T follicular helper cell (primary cell): ENCODE results near the gene S100A14.

Experiments used
- DNase-seq: peaks from one replicate; pipeline ENCODE4 v3.0.0-alpha.2; 2020; ENCODE audit warnings: low read depth

The S100A14 gene

DNA sequence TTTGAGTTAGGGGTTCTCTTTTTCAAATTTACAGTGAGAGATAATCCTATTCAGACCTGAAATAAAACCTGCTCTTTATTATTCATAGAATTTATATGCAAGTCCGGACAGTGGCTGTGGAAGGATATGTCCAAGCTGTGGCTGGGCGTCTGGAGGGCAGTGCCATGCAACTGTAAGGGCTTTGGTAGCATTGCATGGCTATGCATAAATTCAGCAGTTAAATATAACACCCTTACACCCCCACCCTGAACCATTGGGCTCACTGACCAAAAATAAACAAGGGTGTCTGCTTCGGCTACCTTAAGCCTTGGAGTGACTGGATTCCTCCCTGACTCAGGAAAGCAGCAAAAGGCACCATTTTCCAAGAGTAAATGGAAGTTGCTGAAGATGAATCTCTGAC is 23.2 kb upstream of the S100A14 start:
- no peak for DNase-seq

DNA sequence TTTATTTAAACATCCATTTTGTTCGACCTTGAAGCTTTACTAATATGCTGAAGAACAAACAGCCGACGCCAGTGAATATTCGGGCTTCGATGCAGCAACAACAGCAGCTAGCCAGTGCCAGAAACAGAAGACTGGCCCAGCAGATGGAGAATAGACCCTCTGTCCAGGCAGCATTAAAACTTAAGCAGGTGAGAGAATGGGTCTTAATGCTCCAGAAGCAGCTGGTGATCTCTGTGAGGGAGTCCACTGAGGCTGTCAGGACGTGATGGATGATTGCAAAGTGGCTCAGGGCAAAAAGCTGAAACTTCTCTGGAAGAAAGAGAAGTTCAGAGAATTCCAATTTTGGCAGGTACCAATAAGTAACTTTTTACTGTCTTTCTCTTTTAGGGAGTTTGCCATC is 22.1 kb upstream of the S100A14 start:
- no peak for DNase-seq

DNA sequence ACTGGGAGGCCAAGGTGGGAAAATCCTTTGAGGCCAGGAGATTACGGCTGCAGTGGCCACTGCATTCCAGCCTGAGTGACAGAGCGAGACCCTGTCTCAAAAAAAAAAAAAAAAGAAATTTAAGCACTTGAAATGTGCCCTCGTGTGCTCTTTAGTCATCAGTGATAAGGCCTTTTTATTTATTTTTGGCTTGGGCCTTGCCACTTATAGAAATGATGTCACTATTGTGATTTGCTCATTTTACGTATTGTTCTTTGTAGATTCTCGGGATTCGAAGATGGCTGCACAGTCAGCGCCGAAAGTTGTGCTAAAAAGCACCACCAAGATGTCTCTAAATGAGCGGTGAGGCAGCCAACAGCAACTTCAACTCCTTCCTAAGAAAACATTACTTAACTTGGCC is 20.2 kb upstream of the S100A14 start:
- DNase-seq, result no peak

DNA sequence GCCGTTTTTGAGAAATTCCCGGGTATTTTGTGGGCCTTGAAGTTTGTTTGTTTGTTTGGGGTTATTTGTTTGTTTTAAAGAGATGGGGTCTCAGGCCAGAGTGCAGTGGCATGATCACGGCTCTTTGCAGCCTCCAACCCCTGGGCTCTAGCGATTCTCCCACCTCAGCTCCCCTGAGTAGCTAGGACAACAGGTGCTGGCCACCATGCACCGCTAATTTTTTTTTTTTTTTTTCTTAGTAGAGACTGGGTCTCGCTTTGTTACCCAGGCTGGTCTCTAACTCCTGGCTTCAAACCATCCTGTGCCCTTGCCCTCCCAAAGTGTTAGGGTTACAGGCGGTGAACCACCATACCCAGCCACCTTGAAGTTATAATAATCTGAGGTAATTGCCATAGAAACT is 19.7 kb upstream of the S100A14 start:
- DNase-seq, result no peak

DNA sequence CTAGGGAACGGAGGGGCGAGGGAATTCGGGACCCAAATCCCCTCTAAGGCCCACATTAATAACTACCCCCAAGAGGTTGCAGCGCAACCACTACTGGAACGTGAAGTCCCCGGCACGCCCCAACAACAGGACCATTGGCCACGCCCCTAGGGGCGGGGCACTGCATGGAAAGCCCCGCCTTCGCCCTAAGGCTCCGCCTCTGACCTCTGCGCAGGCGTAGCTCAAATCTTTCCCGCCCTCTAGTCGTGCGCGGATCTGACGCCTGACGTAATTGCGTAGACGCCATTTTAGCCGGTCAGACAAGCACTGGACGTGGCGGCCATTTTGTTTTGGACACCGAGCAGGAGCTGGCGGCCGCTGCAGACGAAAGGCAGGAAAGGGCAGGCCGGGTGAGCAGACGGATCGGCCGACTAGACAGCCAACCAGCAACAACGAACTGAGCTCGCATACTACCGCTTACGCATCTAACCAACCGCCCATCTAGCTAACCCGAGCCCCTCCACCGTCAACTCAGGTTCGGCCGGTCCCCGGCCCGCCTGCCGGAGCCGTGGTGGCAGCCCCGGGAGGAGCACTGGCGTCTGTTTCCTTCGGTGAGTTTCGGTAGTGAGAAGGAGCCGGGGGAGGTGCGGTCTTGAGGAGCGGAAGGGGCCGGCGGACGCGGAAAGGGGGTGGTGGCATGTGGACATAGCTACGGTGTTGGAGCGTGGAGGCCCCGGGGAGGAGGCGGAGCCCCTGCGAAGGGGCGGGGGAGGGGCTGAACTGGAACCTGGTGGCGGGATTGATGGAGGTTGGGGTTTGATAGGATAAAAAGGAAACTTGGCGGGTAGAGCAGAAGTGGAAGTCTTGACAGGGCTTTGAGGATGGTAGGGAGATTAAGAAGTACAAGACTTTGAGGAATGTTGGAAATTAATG is 17.9 kb upstream of the S100A14 start, which contains the start of gene CHTOP:
Gene CHTOP (plus strand): TSS at position 313 of the 912 bp plus-strand sequence. CDS start 2,523 bp downstream, outside the sequence.
- peak; percentile 93 for DNase-seq

DNA sequence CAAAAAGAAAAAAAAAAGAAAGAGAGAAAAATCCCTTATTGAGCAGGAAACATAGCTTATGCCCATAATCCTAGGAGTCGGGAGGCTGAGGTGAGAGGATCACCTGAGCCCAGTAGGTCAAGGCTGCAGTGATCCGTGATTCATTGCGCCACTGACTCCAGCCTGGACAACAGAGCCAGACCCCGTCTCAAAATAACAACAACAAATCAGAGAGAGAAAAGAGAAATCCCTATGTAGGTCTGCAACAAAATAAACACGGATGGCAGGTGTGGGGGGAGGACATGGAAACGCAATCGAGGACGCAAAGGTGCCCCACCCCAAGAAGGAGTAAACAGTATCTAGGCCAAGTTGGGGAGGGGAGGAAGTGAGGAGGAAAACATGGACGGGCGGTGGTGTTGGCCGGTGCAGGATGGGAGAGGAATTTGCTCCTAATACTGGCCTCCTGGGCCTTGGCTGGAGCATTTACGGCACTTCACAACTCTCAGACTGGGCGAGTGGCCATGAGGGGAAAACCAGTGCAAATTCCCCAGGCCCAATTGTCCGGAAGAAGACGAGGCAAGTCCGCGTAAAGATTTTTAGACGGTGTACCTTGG is 17.1 kb upstream of the S100A14 start:
- DNase-seq, result no peak

DNA sequence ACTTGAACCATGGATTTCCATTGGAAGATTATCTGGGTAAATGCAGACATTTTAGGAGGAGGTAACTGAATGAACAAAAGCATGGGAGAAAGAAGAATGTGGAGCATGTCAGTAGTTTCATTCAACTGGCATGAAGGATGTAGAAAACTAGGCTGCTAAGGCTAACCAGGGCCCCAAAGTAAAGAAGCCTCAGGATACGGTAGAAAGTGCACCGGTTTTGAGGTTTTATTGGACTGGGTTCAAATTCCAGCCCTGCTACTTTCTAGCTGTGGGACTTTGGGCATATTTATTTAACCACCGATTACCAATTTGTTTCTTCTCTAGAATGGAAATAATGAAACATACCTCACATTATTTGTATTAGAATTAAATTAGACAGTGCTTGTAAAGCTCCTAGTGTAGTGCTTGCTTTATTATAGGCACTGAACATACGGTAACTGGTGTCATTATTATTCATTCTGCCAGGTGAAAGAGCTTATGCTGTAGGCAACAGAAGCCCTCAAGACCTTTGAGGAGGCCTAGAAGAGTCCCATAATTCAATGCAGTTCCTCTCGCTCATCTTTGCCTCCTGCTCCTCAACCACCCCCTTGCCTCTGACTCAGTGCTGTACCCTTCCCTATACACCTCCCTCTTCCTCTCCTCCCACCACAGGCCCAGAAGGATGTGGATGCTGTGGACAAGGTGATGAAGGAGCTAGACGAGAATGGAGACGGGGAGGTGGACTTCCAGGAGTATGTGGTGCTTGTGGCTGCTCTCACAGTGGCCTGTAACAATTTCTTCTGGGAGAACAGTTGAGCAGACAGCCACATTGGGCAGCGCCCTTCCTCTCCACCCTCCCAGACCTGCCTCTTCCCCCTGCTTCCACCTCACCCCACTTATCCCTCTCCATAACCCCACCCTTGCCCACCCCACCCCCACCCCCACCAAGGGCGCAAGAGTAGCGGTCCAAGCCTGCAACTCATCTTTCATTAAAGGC is 15.2 kb upstream of the S100A14 start:
- DNase-seq, result no peak

DNA sequence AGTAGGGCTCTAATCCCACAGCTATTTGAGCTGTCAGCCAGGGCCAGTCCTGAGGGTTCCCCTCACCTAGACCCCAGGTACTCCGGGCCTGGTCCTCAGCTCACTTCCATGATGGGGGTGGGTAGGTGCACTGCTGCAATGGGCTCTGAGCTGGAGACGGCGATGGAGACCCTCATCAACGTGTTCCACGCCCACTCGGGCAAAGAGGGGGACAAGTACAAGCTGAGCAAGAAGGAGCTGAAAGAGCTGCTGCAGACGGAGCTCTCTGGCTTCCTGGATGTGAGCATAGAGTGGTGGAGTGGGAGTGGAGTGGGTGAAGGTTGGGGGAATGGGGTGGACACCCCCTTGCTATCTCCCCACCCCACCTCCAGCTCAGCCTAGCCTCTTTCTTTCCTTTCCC is 14.3 kb upstream of the S100A14 start:
- no peak for DNase-seq

DNA sequence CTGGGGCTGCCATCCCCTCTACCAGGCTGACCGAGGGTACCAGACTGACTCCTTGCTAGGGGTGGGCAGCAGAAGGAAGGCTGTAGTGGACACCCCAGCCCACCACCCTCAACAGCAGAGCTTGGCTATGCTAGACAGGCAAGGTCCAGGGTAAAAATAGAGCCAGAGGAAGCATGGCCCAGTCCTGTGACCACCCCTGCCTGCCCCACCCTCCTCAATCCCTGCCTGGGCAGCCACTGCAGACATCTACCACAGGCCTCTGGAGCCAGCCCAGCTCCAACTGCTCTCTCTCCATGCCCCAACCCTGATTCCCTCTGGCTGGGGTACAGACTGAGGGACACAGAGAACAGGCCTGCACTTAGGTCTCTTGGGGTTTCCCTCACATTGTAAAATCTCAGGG is 13.8 kb upstream of the S100A14 start:
- DNase-seq, result no peak

DNA sequence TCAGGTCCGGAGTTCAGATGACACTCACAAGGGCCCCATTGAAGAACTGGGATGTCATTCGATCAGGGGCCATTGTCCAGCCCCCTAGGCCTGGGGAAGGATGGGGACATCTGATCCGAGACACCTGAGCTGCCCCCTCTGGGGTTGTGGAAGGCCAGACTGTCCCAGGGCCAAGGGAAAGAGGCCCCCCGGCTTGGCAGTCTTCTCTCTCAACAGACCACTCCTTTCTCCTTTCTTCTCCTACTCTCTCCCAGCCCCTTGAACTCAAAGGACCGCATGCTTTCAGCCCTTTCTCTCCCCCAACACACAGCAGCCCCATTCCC is 13.2 kb upstream of the S100A14 start:
- DNase-seq, result no peak

DNA sequence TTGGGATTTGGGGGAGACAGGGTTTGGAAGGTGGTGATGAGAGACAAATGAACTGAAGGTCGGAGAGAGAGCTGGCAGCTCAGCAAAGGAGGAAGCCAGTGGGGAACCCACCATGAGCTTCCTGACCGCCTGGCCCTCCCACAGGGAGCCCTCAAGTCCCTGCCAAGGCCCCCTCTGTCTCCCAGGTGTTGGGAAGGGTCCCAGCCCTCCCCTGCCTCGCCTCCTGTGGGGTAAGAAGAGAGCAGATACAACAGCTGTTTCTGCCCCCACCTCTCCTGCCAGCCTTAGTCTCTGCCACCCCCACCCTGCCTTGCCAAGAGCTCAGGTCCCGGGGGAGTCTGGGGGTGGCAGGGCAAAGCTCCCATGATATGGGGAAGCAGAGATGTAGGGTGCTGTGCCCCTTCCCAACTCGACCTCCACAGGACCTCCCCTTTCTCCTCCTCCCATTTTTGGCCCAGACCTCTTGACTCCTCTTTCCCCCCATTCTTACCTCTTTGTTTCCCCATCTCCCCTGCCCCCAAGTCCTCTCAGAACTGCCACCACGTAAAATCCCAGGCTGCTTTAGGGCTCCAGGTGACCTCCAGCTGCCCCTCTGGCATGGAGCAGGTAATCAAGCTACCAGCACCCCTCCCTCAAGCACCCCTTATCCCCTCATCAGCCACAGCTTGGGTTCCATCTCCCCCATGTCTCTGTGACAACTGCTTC is 12.7 kb upstream of the S100A14 start:
- DNase-seq, result no peak

DNA sequence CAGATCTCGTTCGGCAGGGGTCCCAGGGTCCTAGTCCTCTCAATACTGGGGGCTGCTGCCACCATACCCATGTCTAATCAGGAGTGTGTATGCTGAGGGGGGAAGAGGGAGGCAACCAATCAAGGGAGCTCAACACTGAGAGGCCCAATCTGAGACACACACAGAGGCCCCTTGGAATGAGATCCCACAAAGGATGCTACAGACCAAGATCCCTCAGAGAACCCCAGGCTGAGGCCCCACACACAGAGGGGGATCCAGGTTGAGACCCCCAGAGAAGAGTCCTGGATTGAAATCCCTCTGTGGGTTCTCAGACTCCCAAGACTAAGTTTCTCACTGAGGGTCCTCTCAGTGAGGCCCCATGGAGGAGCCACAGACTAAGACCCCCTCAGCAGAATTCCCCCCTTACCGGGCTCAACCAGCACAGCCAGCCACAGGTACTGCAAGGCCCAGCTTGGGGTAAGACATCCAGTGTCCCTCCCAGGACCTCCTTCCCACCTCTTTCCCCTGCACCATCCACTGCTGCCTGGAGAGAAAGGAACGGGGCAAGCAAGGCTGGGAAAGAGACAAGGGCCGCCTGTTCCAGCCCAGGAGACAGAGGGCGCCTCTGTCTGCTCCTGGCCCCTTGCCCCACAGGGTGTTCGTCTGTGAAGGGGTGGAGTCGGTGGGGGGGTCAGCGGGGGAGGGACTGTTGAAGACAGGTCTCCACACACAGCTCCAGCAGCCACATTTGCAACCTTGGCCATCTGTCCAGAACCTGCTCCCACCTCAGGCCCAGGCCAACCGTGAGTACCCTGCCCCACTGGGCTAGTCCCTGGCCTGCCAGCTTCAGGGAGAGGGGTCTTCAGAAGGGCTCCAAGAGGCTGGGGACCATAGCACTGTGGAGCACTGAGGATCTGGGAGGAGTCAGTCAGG is 11.8 kb upstream of the S100A14 start, which contains the start of gene S100A1:
Gene S100A1 (plus strand): TSS at position 720 of the 912 bp plus-strand sequence. CDS start 2,088 bp downstream, outside the sequence.
- DNase-seq, result no peak

DNA sequence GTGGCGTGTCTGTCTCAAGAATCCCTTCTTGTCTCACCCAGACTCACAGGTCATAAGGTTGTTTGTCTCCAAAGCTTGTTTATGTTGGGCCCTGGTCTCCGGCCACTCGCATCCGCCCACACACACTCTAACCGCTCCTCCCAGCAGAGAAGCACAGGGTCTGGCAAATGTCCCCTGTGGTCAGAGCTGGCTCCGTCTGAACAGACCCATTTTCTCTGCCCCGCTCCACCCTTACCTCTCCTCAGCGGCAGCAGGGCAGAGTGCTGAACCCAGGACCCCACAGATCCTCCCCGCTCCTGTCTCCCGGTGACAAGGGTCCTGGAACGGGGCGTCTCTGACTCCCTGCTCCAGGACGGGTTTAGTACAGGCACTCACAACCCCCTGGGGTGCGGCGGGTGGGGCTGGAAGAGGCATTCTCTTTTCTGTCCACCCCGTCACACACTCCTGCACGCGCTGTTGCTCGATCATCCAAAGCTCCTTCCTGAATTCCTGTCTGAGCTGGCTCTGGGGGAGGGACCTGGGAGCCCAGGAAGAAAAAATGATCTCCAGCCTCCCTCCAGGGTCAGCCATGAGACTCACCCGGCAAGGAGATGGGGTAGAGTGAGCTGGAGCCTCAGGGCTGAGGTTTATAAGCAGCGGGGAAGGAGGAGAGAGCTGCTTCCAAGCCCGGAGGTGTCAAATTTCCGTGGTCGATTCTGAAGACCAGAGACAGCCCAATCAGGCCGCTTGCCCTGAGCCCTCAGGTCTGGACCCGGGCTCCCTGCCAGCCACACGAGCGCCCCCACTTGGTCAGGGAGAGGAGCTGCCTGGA is 11.0 kb upstream of the S100A14 start, which contains the start of gene S100A13:
Gene S100A13 (minus strand): TSS at position 602 of the 811 bp plus-strand sequence. CDS start 1,033 bp downstream, outside the sequence.
- DNase-seq, result no peak

DNA sequence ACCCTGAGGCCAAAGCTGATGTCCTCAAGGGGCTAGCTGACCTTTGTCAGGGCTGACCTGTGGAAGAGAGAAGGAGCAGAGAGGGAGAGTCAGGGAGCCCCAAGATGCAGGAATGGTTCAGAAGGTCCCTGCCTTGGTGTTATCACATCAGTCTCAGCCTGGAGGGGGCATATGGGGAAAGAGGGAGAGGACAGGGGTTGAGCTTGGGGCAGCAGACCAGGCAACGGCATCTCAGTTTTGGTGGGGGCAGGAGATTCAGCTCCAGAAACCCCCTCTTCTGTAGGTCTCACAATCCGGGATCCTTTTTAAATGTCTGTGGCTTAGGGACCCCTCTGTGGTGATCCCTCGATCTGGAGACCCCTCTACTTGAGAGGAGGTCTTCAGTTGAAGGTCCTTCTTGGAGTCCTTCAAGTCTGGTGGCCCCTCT is 10.4 kb upstream of the S100A14 start:
- no peak for DNase-seq

DNA sequence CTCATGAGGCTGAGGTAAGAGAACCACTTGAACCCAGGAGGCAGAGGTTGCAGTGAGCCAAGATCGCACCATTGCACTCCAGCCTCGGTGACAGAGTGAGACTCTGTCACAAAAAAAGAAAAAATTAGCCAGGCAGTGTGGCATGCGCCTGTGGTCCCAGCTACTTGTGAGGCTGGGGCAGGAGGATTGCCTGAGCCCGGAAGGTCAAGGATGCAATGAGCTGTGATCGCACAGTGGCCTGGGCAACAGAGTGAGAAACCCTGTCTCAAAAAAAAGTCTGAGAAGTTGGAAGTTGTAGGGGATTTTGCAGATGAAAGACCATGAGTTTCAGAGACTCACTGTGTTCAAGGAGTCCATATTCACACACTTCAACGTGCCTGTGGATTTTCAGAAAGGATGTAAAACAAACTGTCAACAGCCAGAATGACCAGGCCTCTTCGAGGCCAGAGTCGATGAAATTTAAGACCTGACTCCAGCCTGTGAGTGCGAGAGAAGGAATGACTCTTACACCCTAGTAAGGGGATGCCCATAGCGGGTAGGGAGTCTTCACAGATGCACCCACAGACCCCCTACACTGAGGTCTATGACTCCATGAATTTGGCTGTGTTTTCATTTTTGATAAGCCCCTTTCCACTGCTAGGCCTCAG is 9.0 kb upstream of the S100A14 start:
- no peak for DNase-seq

DNA sequence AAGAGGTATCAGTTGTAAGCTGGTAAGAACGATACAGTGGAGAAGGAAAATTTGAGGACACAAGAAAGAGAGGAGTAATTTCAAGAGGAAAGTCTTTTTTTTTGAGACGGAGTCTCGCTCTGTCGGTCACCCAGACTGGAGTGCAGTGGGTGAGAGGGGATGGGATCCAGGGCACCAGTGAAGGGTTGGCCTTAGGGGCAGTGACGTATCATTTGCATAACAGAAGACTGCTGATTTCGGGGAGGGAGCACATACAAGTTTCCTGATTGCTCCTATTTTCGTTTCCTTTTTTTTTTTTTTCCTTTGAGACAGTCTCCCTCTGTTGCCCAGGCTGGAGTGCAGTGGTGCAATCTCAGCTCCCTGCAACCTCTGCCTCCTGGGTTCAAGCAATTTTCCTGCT is 7.0 kb upstream of the S100A14 start:
- no peak for DNase-seq

DNA sequence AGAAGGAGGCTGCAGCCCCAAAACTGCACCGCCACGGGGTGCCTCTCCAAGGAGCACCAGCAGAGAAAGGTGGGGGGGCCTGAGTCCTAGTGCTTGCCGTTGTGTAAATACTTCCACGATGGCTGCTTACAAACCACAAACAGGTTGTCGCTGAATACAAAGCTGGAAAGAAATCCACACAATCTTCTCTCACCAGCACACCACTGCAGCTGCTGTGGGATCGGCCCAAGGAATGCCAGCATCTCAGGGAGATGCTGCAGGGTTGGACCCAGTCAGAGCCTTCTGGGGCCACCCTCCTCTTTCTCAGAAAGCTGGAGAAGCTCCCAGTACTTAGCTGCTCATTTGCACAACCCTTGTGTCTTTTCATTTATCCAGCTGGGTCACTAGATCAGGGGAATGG is 3.0 kb upstream of the S100A14 start:
- DNase-seq, result no peak

DNA sequence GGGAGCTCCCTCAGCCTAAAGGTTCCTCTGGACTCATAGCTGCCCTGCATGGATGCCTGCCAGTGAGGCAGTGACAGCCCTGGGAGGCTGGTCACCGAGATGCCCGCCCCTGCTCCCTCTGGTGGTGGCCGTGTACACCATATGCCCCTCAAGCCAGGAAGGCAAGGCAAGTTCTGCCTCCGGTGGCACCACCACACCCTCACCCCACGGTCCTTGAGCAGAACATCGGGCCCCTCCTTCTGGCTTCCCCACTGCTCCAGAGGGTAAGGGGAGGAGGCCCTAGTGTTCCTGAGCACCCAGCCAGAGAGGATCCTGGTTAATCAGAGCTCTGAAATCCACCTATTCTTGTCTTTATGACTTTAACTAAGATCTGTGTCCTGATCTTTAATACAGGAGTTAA is 1.5 kb upstream of the S100A14 start:
- peak; percentile 13 for DNase-seq

DNA sequence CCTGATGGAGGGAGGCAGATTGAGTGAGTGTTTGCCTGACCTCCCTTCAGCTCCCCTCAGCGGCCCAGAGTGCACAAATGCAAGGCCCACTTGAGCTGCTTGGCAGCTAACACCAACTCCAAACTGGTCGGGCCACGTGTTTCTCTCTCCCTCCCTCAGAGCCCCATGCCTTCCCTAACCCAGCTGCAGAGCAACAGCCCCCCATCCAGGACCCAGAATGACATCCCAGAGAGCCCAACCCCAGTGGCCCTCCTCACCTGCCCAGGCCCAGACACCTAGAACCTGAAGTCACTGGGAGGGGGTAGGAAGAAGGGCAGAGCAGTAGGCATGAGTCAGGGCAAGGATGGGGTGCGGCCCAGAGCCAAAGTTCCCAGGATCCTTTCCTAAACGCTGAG is 789 bp upstream of the S100A14 start:
- no peak for DNase-seq
